Measurements from ENCODE around the gene PTPRN2. TPM values are rescaled to one million over a fixed set of nuclear protein-coding genes. Genes with fewer than 3 reads are reported as not detected.

The PTPRN2 gene
- total and polyA plus RNA-seq, 7 donors: 0.47 to 0.82 (median 0.51) TPM

- H3K27me3 ChIP-seq (ENCODE audit: insufficient read depth in 3 of 3, low read length in 2 of 3): no peaks in the 10 kb centered on the region
- intact Hi-C loops (cut with DNase I): no loop called here
- 69 to 74% (median 71%) methylated on average over 4 of the region's 4 CpGs for WGBS, 3 donors
- no peak for TF ChIP-seq CTCF (IDR thresholded peaks at IDR 0.05)
- no peaks in the 10 kb centered on the region for H3K4me1 ChIP-seq
- H3K36me3 ChIP-seq (ENCODE audit: insufficient read depth in 1 of 2, low read depth in 1 of 2): no peaks in the 10 kb centered on the region
- DNase-seq (no peak), ATAC-seq (no peak)
- H3K9me3 ChIP-seq: no peaks in the 10 kb centered on the region
- no peak overlapping the region for H3K4me3 ChIP-seq
- no peak overlapping the region for H3K27ac ChIP-seq
Measured at GRCh38 chr7:158167373-158167772, 420.2 kb downstream of the PTPRN2 start.

GRCh38 chr7:158166386-158167340, 421.0 kb downstream of the PTPRN2 start:
- Histone ChIP-seq H3K27ac (no peak overlapping the region), H3K9me3 (no peaks in the 10 kb centered on the region), H3K4me1 (no peaks in the 10 kb centered on the region), H3K36me3 (ENCODE audit: insufficient read depth in 1 of 2, low read depth in 1 of 2) (no peaks in the 10 kb centered on the region), H3K4me3 (no peak overlapping the region), H3K27me3 (ENCODE audit: insufficient read depth in 3 of 3, low read length in 2 of 3) (no peaks in the 10 kb centered on the region)
- no peak for TF ChIP-seq CTCF (IDR thresholded peaks at IDR 0.05)
- intact Hi-C loops (cut with DNase I): no loop called here
- DNase-seq: no peak
- ATAC-seq: no peak
- WGBS, 3 donors: 82 to 90% (median 88%) methylated on average over 35 to 41 of the region's 41 CpGs

- 85 to 91% (median 90%) methylated on average over 16 of the region's 16 CpGs for WGBS, 3 donors
- intact Hi-C loops (cut with DNase I): no loop called here
Measured at GRCh38 chr7:158165711-158166110, 421.9 kb downstream of the PTPRN2 start.

GRCh38 chr7:158164101-158165095, 423.2 kb downstream of the PTPRN2 start:
- DNase-seq (no peak), ATAC-seq (no peak)
- WGBS, 3 donors: 48 to 56% (median 49%) methylated on average over 64 to 67 of the region's 67 CpGs

More at GRCh38 chr7:158165711-158166110, 421.9 kb downstream of the PTPRN2 start:
- Histone ChIP-seq H3K27ac (no peak overlapping the region), H3K4me3 (no peak overlapping the region), H3K27me3 (ENCODE audit: insufficient read depth in 3 of 3, low read length in 2 of 3) (no peaks in the 10 kb centered on the region), H3K9me3 (no peaks in the 10 kb centered on the region), H3K36me3 (ENCODE audit: insufficient read depth in 1 of 2, low read depth in 1 of 2) (no peaks in the 10 kb centered on the region), H3K4me1 (no peaks in the 10 kb centered on the region)
- DNase-seq (no peak), ATAC-seq (no peak)
- TF ChIP-seq CTCF (IDR thresholded peaks at IDR 0.05): no peak

More at GRCh38 chr7:158164101-158165095, 423.2 kb downstream of the PTPRN2 start:
- intact Hi-C loops (cut with DNase I): no loop called here
- H3K4me3 ChIP-seq: no peak overlapping the region
- no peaks in the 10 kb centered on the region for H3K27me3 ChIP-seq (ENCODE audit: insufficient read depth in 3 of 3, low read length in 2 of 3)
- no peaks in the 10 kb centered on the region for H3K36me3 ChIP-seq (ENCODE audit: insufficient read depth in 1 of 2, low read depth in 1 of 2)
- TF ChIP-seq CTCF (IDR thresholded peaks at IDR 0.05): no peak
- no peak overlapping the region for H3K27ac ChIP-seq
- H3K4me1 ChIP-seq: no peaks in the 10 kb centered on the region
- H3K9me3 ChIP-seq: no peaks in the 10 kb centered on the region

Data from psoas muscle (tissue), 8 donors.